H9 (cell line): ENCODE results near the gene TTC23L. TPM values are rescaled to one million over a fixed set of nuclear protein-coding genes. Genes with fewer than 3 reads are reported as not detected.

Experiments
- DNase-seq: peaks from one replicate; pipeline ENCODE4 v3.0.0-alpha.2; 2017
- H2AFZ ChIP-seq: one replicate; pipeline ENCODE4 v1.6.1; 2013; ENCODE audit warnings: mild to moderate bottlenecking, low read length, control low read depth, moderate library complexity
- H2AK5ac ChIP-seq: 2 replicates; pipeline ENCODE4 v1.6.1; 2013; ENCODE audit warnings: low read length, control low read depth, mixed read lengths; ENCODE audit not compliant: insufficient read length
- H2BK120ac ChIP-seq: one replicate; pipeline ENCODE4 v1.6.1; 2013; ENCODE audit warnings: low read depth, mild to moderate bottlenecking, low read length, control low read depth, inconsistent platforms; ENCODE audit not compliant: poor library complexity, severe bottlenecking
- H2BK12ac ChIP-seq: 2 replicates; pipeline ENCODE4 v1.6.1; 2013; ENCODE audit warnings: low read length, control low read depth, mixed read lengths, low read depth; ENCODE audit not compliant: insufficient read length
- H2BK15ac ChIP-seq: 2 replicates; pipeline ENCODE4 v1.6.1; 2013; ENCODE audit warnings: low read depth, low read length, control low read depth
- H2BK20ac ChIP-seq: one replicate; pipeline ENCODE4 v1.6.1; 2013; ENCODE audit warnings: low read depth, mild to moderate bottlenecking, low read length, control low read depth, inconsistent platforms; ENCODE audit not compliant: poor library complexity, severe bottlenecking
- H2BK5ac ChIP-seq: 2 replicates; pipeline ENCODE4 v1.6.1; 2013; ENCODE audit warnings: low read length, control low read depth, mixed read lengths; ENCODE audit not compliant: insufficient read length
- H3K14ac ChIP-seq: 2 replicates; pipeline ENCODE4 v1.6.1; 2013; ENCODE audit warnings: low read length, control low read depth; ENCODE audit not compliant: insufficient read depth
- H3K18ac ChIP-seq: 2 replicates; pipeline ENCODE4 v1.6.1; 2013; ENCODE audit warnings: low read depth, mild to moderate bottlenecking, mixed read lengths, low read length, control low read depth; ENCODE audit not compliant: insufficient read length
- H3K23ac ChIP-seq: 2 replicates; pipeline ENCODE4 v1.6.1; 2013; ENCODE audit warnings: low read length, control low read depth, mixed read lengths, low read depth; ENCODE audit not compliant: insufficient read length
- H3K23me2 ChIP-seq: 2 replicates; pipeline ENCODE4 v1.6.1; 2013; ENCODE audit warnings: low read depth, mild to moderate bottlenecking, mixed read lengths, low read length, control low read depth; ENCODE audit not compliant: insufficient read length, poor library complexity, severe bottlenecking
- H3K27ac ChIP-seq: 2 replicates; pipeline ENCODE4 v1.5.1; 2013; ENCODE audit warnings: low read length, control low read depth, mixed read lengths, low read depth; ENCODE audit not compliant: insufficient read length
- H3K27me3 ChIP-seq: 2 replicates; pipeline ENCODE4 v1.6.1; 2013; ENCODE audit warnings: low read length, control low read depth, inconsistent platforms; ENCODE audit not compliant: insufficient read depth
- H3K4ac ChIP-seq: 2 replicates; pipeline ENCODE4 v1.6.1; 2013; ENCODE audit warnings: low read depth, mild to moderate bottlenecking, control low read depth, inconsistent platforms, low read length, moderate library complexity
- H3K4me1 ChIP-seq: 2 replicates; pipeline ENCODE4 v1.6.1; 2013; ENCODE audit warnings: low read length, control low read depth, inconsistent platforms; ENCODE audit not compliant: insufficient read depth
- H3K4me2 ChIP-seq: 2 replicates; pipeline ENCODE4 v1.6.1; 2013; ENCODE audit warnings: low read length, control low read depth, mixed read lengths; ENCODE audit not compliant: insufficient read length, insufficient read depth
- H3K56ac ChIP-seq: 2 replicates; pipeline ENCODE4 v1.6.1; 2013; ENCODE audit warnings: low read depth, mild to moderate bottlenecking, mixed read lengths, low read length, control low read depth; ENCODE audit not compliant: insufficient read length
- H3K79me1 ChIP-seq: 2 replicates; pipeline ENCODE4 v1.6.1; 2013; ENCODE audit warnings: low read depth, mild to moderate bottlenecking, moderate library complexity, low read length, control low read depth, inconsistent platforms; ENCODE audit not compliant: insufficient read depth, poor library complexity, severe bottlenecking
- H3K79me2 ChIP-seq: 2 replicates; pipeline ENCODE4 v1.6.1; 2013; ENCODE audit warnings: low read length, control low read depth, inconsistent platforms; ENCODE audit not compliant: insufficient read depth
- H3K9ac ChIP-seq: 2 replicates; pipeline ENCODE4 v1.6.1; 2013; ENCODE audit warnings: low read length, control low read depth, mixed read lengths; ENCODE audit not compliant: insufficient read length; ENCODE audit errors: extremely low read depth
- H3K9me3 ChIP-seq: one replicate; pipeline ENCODE4 v1.6.1; 2013; ENCODE audit warnings: low read depth, low read length, inconsistent platforms; ENCODE audit not compliant: control insufficient read depth
- H3T11ph ChIP-seq: one replicate; pipeline ENCODE4 v1.6.1; 2013; ENCODE audit warnings: mild to moderate bottlenecking, low read length, control low read depth, inconsistent platforms
- H4K20me1 ChIP-seq: one replicate; pipeline ENCODE4 v1.6.1; 2013; ENCODE audit not compliant: control insufficient read depth, insufficient read length, insufficient read depth
- H4K5ac ChIP-seq: 2 replicates; pipeline ENCODE4 v1.6.1; 2013; ENCODE audit warnings: low read depth, mild to moderate bottlenecking, mixed read lengths, low read length, control low read depth; ENCODE audit not compliant: insufficient read length
- H4K8ac ChIP-seq: replicated peaks from 2 replicates; pipeline ENCODE4 v1.6.1; 2013; ENCODE audit warnings: low read length, control low read depth, mixed read lengths, low read depth; ENCODE audit not compliant: insufficient read length
- H4K91ac ChIP-seq: 2 replicates; pipeline ENCODE4 v1.6.1; 2013; ENCODE audit warnings: low read depth, mild to moderate bottlenecking, moderate library complexity, mixed read lengths, low read length, control low read depth; ENCODE audit not compliant: insufficient read length
- H3K27ac Mint-ChIP-seq, 3 experiments: 2 replicates in 2 of 3; 3 replicates in 1 of 3; pipeline ENCODE4 v1.8.0; 2020 to 2021; ENCODE audit warnings: mixed read lengths in 3 of 3, mild to moderate bottlenecking in 1 of 3, moderate library complexity in 1 of 3
- H3K27me3 Mint-ChIP-seq: 2 replicates; pipeline ENCODE4 v1.8.0; 2021; ENCODE audit warnings: low read depth, mild to moderate bottlenecking, moderate library complexity, mixed read lengths
- H3K36me3 Mint-ChIP-seq, 3 experiments: 2 replicates in 2 of 3; 3 replicates in 1 of 3; pipeline ENCODE4 v1.8.0; 2020 to 2021; ENCODE audit warnings: low read depth in 3 of 3, mixed read lengths in 3 of 3; ENCODE audit not compliant: insufficient read depth in 1 of 3
- H3K4me1 Mint-ChIP-seq, 2 experiments: 2 replicates each; pipeline ENCODE4 v1.8.0; 2020; ENCODE audit warnings: mixed read lengths in 2 of 2
- H3K4me3 Mint-ChIP-seq, 2 experiments: 2 replicates in 1 of 2; 3 replicates in 1 of 2; pipeline ENCODE4 v1.8.0; 2020 to 2021; ENCODE audit warnings: mild to moderate bottlenecking in 2 of 2, mixed read lengths in 2 of 2, moderate library complexity in 1 of 2
- H3K9me3 Mint-ChIP-seq, 2 experiments: 2 replicates in 1 of 2; 3 replicates in 1 of 2; pipeline ENCODE4 v1.8.0; 2020; ENCODE audit warnings: mild to moderate bottlenecking in 2 of 2, mixed read lengths in 2 of 2, moderate library complexity in 1 of 2
- CTCF ChIP-seq: fragments of 200-600 bp; sonication (generic); conservative IDR thresholded peaks from 3 replicates; pipeline ENCODE4 v1.8.0; 2021; ENCODE audit warnings: antibody characterized with exemption, mild to moderate bottlenecking
- WGBS: extraction: QIAGEN DNeasy Blood & Tissue Kit; methylation state at CpG from one replicate; pipeline ENCODE4 v1.1.7; 2013; ENCODE audit warnings: missing lambda C conversion rate, low lambda C conversion rate, mixed read lengths; ENCODE audit not compliant: insufficient read length; ENCODE audit errors: extremely low coverage; 5-methylcytosine and 5-hydroxymethylcytosine counted together
- total RNA-seq: library from RNA; stranded (reverse); gene quantifications from 2 replicates; pipeline ENCODE4 v1.2.1, GENCODE V29; 2021

The TTC23L gene
- total RNA-seq, 1 experiment from 2014 or later = 0.96 TPM

GRCh38 chr5:34918025-34918424 lies 79.1 kb downstream of the TTC23L start:
- Histone ChIP-seq H3T11ph (no peak overlapping the region), H3K9me3 (no peaks in the 10 kb centered on the region), H4K8ac (no peak overlapping the region), H3K56ac (no peak overlapping the region), H3K4me1 (no peaks in the 10 kb centered on the region), H2AFZ (no peak overlapping the region), H3K23ac (no peak overlapping the region), H2BK15ac (no peak overlapping the region), H3K4ac (no peak overlapping the region), H3K4me2 (no peak overlapping the region), H2BK12ac (no peak overlapping the region), H4K5ac (no peak overlapping the region), H3K14ac (no peak overlapping the region), H4K20me1 (no peaks in the 10 kb centered on the region), H3K27me3 (no peaks in the 10 kb centered on the region), H3K79me2 (peaks cover 28% of the 10 kb centered on the region), H2AK5ac (no peak overlapping the region), H3K23me2 (peaks cover 5% of the 10 kb centered on the region), H3K27ac (no peak overlapping the region), H2BK20ac (no peak overlapping the region), H3K9ac (no peak overlapping the region), H2BK120ac (no peak overlapping the region), H3K18ac (no peak overlapping the region), H3K79me1 (no peaks in the 10 kb centered on the region), H4K91ac (no peak overlapping the region), H2BK5ac (no peak overlapping the region)
- H3K9me3 Mint-ChIP-seq = no peaks in the 10 kb centered on the region
- TF ChIP-seq CTCF = no peak
- H3K4me3 Mint-ChIP-seq = no peak overlapping the region; a peak in 3 of 5 replicates
- WGBS = no CpG with 5 or more reads among the region's 4 CpGs
- no peaks in the 10 kb centered on the region for H3K27me3 Mint-ChIP-seq
- peaks cover 26 to 62% (median 56%) of the 10 kb centered on the region in 3 experiments for H3K36me3 Mint-ChIP-seq
- DNase-seq = no peak
- peaks cover 21 to 25% of the 10 kb centered on the region in 2 experiments for H3K4me1 Mint-ChIP-seq
- no peak overlapping the region; a peak in 1 of 7 replicates for H3K27ac Mint-ChIP-seq
